Fibroblast of upper back skin (primary cell): ENCODE results near the gene GRIA4.

ENCODE experiments used
- DNase-seq: peaks from one replicate; pipeline ENCODE4 v3.0.0-alpha.2; 2013

The GRIA4 gene

DNA sequence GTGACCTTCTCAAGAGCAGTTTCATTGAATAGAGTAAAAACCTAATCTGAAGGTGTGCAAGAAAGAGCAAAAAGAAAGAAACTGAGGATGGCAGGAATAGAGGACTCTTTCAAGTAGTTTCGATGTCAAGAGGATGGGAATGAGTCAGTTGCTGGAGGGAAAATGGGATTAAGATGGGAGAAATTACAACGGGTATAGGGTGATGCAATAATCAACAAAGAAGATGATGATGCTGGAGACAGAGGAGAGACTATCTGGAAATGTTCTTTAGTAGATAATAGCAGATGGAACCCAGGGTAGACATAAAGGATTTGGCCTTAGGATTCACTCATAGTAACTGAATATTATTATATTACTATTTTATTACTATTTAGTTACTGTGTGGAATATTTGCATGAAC is 189.4 kb downstream of the GRIA4 start:
- DNase-seq: no peak

DNA sequence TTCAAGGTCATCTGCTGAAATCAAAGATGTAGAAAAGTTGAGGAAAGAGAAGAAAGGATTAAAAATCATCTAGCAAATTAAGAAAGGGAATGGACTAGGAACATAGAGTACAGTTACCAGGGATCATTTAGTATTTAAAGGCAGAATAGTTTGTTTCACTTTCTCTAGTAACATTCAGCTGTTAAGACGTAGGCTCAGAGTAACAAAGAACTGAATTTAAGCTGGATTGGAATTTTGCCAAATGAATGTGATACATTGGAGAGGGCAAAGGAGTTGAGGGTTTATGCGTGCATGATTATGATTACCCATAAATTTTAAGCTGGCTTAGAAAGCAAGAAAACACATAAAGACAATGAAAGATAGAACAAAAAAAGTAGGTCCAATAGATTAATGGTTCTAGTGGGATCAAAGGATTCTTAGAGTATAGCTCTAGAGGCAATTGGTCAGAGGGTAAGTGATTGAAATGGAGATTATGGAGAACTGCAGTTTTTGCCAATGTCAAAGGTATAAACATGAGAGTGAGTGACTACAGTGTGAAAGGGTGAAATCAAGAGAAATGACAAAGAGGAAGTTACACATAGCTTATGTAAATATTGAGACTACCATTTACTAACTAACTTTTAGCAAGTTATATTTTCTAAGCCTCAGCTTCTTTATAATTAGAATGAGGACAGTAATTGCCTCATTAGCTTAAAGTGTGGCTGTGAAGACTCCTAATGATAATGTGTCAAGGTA is 190.0 kb downstream of the GRIA4 start:
- no peak for DNase-seq

DNA sequence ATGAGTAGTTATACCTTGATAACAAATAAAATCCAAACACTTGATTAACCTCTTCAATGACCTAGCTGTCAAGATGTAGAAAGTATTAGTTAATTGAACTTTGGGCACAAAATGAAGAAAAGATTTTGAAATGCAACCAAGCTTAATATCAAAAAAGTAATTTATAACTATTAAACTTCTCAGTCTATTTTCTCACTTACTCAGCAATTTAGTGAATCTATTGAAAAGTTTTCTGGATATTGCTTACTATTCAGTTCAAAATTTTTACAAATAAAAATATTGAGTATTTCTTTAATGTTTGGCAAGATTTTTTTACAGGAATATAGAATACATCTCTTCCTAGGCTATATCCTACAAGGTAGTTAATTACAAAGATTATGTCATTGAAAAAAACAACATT is 192.5 kb downstream of the GRIA4 start:
- no peak for DNase-seq

DNA sequence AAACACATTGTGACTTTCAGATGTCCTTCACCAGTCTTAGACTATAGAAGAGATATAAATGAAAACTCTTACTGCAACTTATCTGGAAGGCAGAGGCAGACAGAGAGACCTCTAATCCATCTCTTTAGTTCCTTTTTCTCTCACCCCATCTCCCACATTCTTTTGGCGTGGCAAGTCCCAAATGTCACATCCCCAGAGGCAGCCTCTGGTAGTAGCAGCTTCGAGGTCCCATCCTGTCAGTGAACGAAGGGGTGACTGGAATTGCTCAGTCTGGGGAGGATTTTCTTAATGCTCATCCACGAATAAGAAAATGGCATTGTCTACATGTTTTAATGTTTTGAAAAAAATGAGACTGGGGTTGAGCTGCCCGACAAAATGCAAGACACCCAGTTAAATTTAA is 201.4 kb downstream of the GRIA4 start:
- DNase-seq: no peak

DNA sequence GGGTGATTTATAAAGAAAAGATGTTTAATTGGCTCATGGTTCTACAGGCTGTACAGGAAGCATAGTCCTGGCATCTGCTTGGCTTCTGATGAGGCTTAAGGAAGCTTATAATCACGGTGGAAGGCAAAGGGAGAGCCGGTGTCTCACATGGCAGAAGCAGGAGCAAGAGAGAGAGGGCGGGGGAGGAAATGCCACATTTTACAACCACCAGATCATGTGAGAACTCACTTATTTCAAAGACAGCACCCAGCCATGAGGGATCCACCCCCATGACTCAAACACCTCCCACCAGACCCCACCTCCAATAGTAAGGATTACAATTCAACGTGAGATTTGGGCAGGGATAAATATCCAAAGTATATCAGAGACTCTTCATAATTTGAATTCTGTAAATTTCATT is 211.5 kb downstream of the GRIA4 start:
- DNase-seq: no peak

DNA sequence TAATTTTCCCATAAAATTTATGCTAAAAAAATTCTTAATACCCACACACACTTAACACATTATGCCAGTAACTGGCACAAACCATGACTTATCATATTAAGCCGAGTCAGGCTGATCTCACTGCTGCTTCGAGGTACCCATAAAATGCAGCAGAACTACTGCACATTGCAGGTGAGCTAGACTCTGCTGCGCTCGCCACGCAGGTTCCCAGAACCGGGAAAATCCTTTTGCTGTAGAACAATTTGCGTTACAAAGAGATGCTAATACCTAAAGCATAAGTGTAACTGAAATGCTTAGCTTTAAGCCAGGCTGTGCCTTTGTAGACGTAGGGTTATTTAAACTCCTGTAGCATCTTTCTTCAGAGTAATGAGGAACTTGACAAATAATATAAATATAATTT is 211.9 kb downstream of the GRIA4 start:
- DNase-seq: no peak

DNA sequence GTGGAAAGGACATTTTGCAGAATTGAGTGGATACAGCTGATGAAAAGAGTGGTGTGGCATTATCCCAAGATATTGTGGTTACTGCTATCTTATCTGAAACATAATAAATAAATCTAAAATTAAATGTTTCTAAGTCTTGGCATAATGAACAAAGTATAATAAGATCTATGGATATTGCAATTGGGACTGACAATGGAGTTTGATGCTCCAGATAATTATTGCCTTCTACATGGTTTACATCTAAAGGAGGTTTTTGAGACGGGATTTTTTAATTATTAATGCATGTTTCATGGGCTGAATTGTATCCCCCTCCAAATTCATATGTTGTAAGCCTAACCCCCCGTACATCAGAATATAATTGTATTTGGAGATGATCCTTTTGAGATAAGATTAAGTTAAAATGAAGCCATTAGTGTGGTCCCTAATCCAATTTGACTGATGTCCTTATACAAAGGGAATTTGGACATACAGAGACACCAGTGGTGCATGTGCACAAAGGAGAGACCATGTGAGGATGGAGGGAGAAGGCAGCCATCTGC is 213.7 kb downstream of the GRIA4 start:
- no peak for DNase-seq

DNA sequence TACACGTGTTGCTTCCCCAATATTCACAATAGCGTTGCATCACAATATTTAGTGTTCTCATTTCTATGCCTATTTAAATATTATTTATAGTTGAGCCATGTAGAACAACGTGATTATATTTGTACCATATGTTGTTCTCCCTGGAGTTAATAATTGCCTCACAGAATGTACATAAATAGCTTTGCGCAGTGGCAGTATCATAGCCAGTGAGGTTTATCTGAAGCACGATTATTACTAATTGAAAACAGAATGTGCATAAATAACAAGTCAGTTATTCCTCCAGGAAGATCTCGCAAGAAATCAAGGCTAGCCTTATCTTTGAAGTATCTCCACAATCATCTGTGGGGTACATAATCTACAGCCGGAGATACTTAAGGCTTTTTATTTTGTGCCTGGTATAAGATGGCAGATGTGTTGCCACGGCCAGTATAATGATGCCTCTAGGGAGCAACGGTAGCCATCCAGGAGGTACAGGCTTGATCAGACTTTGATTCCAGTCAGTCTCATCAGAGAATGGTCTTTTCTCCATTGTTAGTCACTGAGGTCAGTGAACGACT is 214.7 kb downstream of the GRIA4 start:
- DNase-seq: no peak

DNA sequence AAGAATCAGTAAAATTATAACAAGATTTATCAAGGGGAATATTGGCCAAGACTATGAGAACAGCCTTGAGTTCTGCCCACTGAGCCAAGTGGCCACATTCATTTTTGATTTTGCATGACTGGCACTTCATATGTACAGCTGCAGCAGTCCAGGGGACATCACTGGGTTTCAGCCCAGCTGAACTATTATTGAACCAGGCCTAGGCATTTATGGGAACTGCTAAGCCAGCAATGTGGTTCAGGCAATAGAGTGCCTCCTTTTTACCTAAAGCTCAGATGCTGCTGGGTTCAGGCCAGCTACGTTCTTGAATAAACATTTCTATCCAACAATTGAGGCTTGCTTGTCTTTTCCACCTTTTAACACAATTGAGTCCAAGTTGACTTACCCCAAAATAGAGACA is 215.3 kb downstream of the GRIA4 start:
- DNase-seq: no peak

DNA sequence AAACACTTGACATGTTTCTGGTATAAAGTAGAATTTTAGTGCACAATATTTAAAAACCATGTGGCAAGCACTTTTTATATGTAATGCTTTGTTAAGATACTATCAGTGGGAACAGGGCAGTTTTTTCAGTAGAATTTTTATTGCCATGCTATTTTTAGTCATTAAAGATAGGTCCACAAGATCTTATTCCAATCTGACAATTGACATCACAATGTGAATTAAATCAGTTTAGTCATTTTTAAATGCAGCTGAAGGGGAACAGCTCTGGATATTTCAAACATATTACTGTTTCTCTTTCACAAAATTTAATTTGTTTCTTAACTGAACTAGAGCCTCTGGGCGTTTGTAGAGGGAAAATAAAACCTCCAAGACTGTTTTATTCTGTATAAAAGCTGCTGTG is 218.0 kb downstream of the GRIA4 start:
- DNase-seq: no peak

DNA sequence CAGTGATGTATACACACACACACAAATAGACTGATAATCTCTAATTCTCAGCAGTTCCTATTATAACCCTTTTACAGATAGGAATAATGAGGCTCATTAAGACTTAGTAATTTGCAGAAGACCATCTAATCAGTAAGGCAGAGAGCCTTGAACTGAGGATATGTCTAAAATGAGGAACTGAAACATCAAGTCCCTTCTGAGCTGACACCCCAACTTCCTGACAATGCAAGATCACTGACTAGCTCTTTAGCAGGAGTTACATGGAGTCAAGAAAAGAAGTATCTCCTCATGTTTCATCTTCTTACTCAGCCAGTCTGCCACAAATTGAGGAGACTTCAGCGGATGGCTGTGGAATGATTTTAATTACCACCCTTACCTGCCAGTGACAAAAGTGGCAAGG is 219.2 kb downstream of the GRIA4 start:
- no peak for DNase-seq

DNA sequence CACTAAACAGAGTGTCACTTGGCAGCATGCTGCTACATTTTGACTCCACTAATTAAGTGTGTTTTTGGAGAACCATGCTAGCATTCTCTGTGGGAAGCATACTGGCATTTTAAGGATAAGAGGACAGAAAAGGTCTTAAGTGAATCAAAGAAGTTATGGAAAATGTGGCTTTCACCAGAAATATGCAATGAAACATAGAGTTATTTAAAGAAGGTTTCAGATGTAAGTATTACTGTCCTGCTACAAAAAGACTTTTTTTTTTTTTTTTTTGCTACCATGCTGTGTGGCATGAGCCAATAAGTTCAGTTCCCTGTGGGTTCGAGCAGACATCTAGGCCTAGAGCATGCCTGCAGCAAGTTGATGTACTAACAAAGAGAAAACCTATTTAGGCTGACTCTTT is 224.6 kb downstream of the GRIA4 start:
- DNase-seq: no peak

DNA sequence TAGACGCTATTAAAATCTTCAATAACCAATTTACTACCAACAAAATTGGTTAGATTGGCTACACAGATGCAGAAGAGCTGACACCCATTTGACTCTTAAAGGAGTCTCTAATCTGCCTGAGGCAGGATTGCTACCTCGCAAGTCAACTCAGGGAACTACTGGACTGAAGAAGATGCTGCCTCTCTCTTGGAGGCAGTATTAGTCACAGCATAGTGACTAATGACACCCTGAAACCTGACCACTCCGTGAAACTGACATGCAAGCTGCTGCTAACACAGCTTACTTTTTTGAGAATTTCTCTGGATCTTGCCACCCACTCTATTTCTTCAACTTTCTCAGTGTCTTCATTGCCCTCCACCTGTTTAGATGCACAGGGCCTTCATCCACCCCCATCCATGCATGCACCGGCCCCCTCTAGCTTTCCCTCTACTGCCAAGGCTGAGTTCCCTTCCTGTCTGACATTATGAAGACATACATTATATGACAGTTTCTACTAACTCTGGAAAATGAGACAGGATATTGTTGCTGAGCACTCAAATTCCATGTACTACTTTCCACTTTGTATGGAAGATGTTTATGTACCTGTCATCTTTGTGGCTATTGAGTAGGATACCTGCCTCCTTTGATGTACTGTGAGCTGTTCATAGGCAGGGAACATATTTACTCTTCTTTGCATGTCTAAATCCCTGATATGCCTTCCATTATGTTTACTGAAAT is 229.0 kb downstream of the GRIA4 start:
- DNase-seq: peak; percentile 36

DNA sequence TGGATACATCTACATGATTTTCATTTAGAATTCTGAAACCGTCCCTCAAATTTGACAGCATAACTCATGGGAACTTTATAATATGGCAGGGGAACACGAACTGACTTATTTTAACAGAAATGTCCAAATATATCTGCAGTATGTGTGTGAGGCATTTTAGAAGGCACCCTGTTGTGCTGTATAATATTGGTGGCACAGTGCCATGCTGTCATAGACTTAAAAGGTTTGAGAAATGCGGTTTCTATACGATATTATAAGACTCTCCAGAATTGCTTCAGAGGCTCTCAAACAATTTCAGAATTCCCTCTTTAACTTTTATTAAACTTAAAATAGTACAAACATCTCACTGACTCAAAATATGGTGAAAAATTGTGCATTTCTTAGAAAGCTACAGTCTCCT is 230.5 kb downstream of the GRIA4 start:
- no peak for DNase-seq

DNA sequence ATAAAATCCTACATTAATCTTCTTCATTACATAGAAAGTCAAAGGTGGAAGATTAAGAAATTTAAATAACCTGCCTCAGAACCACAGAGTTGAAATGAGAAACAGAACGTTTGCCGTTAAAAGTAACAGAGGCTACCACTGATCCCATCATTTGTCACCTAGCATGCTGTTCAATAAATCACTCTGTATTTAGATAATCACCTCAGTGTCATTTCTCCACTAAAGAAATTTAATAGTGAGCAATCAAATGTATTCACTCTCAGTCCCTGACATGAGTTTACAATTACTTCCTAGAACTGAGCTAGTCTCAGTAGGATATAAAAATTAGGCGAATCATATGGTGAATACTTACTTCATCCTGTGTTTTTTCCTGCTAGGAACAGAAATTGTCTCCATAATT is 242.5 kb downstream of the GRIA4 start:
- DNase-seq: no peak

DNA sequence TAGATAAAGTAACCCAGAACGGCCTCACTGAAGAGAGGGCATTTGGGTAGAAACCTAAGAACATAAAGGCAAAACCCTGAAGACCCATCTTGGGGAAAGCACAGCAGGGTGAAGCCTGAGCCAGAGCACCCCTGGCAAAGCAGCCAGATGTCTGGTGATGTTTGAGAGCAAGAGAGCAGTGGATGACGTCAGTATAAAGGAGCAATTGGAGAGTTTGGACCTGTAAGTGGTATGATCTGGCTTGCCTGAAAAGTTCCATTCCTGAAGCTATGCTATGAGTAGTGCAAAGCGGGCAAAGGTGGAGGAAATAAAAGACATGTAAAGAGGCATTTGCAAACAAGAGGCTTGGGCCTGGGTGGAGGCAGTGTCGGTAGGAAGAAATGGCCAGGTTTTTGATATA is 244.4 kb downstream of the GRIA4 start:
- DNase-seq: no peak

DNA sequence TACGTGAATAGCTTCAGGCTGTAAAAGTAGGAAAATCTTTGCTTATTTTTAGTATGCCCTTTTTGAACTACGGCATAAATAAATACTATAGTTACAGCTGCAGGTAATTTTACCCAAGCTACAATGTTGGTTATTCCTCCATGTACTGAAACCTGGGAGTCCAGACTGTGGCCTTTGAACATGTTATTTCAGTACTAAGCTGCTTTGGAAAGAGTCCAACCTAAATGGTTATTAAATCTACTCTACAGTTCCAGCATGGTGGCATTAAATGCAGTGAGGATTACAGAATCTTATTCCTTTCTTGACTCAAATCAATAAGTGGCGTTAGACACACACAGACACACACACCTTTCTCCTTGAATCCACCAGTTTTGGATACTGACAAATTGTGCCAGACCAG is 247.1 kb downstream of the GRIA4 start:
- DNase-seq: no peak

DNA sequence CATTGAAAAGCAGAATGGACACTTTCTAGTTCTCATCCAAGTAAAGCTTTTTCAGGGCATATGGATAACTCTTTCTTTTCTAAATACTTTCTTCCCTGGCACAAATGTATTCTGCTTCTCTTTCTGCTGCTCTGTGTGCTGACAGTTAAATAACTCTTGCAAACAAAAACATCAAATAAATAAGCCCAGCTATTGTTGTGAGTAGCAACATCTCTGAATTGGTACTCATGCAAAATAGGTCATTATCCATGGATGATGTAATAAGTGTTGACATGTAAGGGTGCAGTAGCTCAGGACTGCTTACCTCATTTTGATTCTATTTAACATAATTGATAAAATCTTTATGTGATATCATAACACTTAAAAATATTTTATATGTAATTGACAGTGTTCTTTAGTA is 247.9 kb downstream of the GRIA4 start:
- DNase-seq: no peak

DNA sequence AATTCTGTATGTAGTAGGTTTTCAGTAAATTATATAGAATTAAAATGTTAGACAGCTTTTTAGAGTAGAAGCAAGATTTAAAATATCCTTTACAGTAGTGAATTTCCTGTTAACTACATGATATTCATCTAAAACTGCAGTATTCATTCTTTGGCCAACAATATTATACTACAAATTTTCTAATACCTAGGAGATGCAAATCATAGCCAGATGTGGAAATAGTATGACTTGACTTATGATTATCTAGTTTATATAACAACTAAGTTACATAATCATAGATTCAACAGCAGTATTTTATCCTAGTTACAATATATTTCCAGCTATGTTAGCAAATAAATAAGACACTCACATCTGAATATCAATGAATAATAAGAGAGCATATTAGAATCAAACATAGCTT is 249.0 kb downstream of the GRIA4 start:
- no peak for DNase-seq

DNA sequence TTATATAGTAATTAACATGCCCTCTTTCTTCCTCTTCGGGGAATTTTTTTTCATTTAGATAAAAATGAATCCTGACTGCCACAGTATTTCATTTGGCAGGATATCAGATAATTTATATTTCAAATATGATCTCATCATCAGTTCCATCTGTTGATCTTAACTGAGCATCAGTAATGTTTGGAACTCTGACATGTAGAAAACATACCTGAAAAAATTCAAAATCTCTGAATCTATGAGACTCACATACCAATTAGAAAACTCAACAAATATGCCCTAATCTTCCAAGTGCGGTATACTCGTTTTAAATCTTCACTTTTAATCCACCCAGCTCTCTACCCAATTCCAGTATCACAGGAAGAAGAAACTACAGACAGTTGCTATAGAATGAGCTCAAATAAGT is 250.2 kb downstream of the GRIA4 start:
- DNase-seq: no peak

DNA sequence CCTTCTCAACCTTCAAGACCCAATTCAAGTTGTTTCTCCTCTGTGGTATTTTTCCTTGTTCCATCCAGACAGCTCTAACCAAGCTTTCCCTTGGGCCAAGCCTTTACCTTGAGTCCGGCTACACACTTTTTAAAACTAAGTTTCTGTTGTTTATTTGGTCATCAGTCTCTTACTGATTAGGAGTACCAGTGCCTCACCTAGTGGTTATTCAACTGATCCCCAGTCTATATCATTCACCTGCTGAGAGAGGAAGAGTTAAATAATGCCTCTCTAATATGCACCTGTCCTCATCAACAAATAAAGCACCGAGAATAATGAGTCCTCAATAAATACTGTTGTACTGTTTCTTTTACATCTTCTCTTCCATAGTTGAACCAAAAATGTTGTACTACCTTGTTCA is 251.4 kb downstream of the GRIA4 start:
- no peak for DNase-seq

DNA sequence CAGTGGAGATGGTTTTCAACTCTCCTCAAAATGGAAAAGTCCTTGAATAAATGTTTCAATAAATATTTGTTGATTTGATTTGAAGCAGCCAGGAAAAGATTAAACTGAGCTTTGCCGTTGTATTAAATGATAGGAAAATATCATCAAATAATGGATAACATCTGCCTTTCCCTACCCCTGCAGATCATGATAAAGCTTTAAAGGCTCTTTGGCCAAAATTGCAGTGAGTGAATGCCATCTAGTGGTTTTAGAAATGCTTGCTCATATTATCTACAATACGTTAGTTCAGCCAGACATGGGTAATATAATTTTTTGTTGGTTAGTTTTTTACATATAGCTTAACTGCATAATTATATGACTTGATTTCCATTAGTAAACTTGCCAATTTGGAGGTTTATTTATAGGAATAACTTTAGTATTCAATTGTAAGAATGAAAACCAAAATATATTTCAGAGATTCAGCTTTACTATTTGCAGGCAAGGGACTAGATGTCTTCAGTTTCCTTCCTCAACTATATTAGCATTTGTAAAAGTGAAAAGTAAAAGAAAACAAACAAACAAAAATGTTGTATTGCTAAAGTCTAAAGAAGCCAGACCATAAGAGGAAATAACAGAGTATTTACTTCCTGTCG is 253.0 kb downstream of the GRIA4 start:
- peak; percentile 66 for DNase-seq

DNA sequence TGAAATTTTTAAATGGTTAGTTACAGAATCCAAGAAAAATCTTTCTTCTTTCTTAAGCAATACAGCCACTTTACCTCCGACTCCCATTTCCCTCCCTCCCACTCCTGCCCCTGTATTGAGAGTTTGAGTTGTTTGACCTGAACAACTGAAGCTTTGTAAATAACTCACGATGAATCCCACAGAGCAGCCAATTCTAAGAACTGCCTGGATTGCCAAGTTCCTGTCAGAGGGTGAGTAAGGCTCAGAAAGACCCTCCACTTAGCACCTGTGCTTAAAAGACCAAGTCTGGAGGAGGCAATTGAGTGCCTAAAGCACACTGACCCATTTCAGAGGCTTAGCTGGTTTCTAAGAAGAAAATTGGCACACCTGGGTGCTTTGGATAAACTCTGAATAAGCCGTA is 253.7 kb downstream of the GRIA4 start:
- no peak for DNase-seq

DNA sequence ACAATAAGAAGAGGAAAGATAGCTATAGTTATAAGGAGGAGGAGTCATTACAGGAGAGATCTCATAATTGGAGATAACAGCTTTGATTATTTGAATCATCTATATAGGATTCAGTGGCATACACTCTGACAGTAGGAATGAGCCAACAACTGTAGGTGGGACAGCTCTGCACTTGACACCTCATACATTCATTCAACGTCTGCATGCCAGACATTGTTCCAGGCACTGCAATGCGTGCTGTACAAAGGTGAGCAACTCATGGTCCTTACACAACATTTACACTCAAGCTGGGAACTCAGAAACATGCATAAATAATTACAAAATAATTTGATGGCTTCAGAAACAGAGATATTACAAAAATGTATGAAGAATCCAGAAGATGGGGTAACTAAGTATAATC is 257.9 kb downstream of the GRIA4 start:
- DNase-seq: no peak
